Body of pancreas (tissue), 4 donors: ENCODE measurements around the gene PEF1. TPM values are rescaled to one million over a fixed set of nuclear protein-coding genes. Genes with fewer than 3 reads are reported as not detected.
A peak's percentile ranks its signal among the peaks of the same experiment; 100 is the strongest.

Experiments
- ATAC-seq: fragments of 150-250 bp; one replicate; pipeline ENCODE4 v1.9.1; 2016
- DNase-seq, 4 donors: peaks; one replicate each; pipeline ENCODE4 v3.0.0-alpha.2; 2019
- H3K27ac ChIP-seq, 4 donors: fragments of 200-600 bp; sonication (generic); 1 replicate in 3 of 4; 2 replicates in 1 of 4; pipeline versions ENCODE4 v1.5.1 to v1.6.1; 2016 to 2019; ENCODE audit warnings: mild to moderate bottlenecking in 1 of 4, mixed read lengths in 1 of 4, moderate library complexity in 1 of 4
- H3K27me3 ChIP-seq, 2 donors: fragments of 200-600 bp; sonication (generic); one replicate each; pipeline ENCODE4 v1.6.0; 2016; ENCODE audit warnings: mild to moderate bottlenecking in 1 of 2
- H3K36me3 ChIP-seq, 2 donors: fragments of 200-600 bp; sonication (generic); replicated peaks in 1 of 2; 2 replicates each; pipeline ENCODE4 v1.5.1; 2016; ENCODE audit warnings: low read depth in 2 of 2; ENCODE audit not compliant: insufficient read depth in 1 of 2
- H3K4me1 ChIP-seq: fragments of 200-600 bp; sonication (generic); one replicate; pipeline ENCODE4 v1.6.0; 2016
- H3K4me3 ChIP-seq, 2 donors: fragments of 200-600 bp; sonication (generic); 1 replicate in 1 of 2; 2 replicates in 1 of 2; pipeline ENCODE4 v1.5.1; 2016 to 2019
- H3K9me3 ChIP-seq, 3 donors: fragments of 200-600 bp; sonication (generic); 1 replicate in 2 of 3; 2 replicates in 1 of 3; pipeline ENCODE4 v1.5.1; 2016
- CTCF ChIP-seq, 7 experiments: fragments of 450-650 bp in 4 of 7; fragments of 200-600 bp in 3 of 7; sonication (generic) in 3 of 7; IDR thresholded peaks; one replicate each; pipeline ENCODE4 v1.5.1; 2016 to 2019; ENCODE audit warnings: antibody characterized with exemption in 7 of 7
- POLR2A ChIP-seq, 3 donors: fragments of 450-650 bp; IDR thresholded peaks; one replicate each; pipeline ENCODE4 v1.6.1; 2016; ENCODE audit warnings: antibody characterized with exemption in 3 of 3, mild to moderate bottlenecking in 2 of 3
- WGBS, 2 donors: methylation state at CpG; one replicate each; pipeline ENCODE4 v1.1.5; 2017; 5-methylcytosine and 5-hydroxymethylcytosine counted together
- intact Hi-C: fragments of 100-400 bp; cut with DNase I; formaldehyde crosslinking; loops from one replicate; pipeline ENCODE4 v1.15.1; 2023
- total RNA-seq, 2 donors: library from RNA; depleted of rRNA; stranded (reverse); fragments of >200 nt; gene quantifications; one replicate each; pipeline ENCODE4 v1.1.0, GENCODE V29; 2016

PEF1 gene
- total RNA-seq, 2 donors from 2014 or later: 23.6 to 24.1 TPM

GRCh38 chr1:31617916-31618746, 26.5 kb downstream of the PEF1 start:
- H3K36me3 ChIP-seq: no peaks in the 10 kb centered on the region
- H3K27ac ChIP-seq: no peak overlapping the region
- DNase-seq (peak in 3 of 4 donors; percentile 31 to 60 (median 48)), ATAC-seq (peak; percentile 76)
- H3K27me3 ChIP-seq: peaks cover 0 to 5% of the 10 kb centered on the region in 2 donors
- H3K4me3 ChIP-seq: peak overlapping the region in 1 of 2 donors; percentile 20
- H3K4me1 ChIP-seq: peaks cover 9% of the 10 kb centered on the region
- 10 to 27% methylated on average over 7 to 47 of the region's 56 CpGs for WGBS, 2 donors
- intact Hi-C loops: no loop called here
- no peaks in the 10 kb centered on the region for H3K9me3 ChIP-seq
- TF ChIP-seq POLR2A (IDR thresholded peaks at IDR 0.05) (no peak), CTCF (IDR thresholded peaks at IDR 0.05) (peak; percentile 53 to 89 (median 63))

GRCh38 chr1:31617218-31617915, 27.3 kb downstream of the PEF1 start, which contains the start of gene HCRTR1:
Gene HCRTR1 (plus strand): TSS chr1:31617689. CDS start chr1:31619193, 1,504 bp downstream.
- no peak for DNase-seq
- peaks cover 0 to 5% of the 10 kb centered on the region in 2 donors for H3K27me3 ChIP-seq
- 25 to 35% methylated on average over 26 to 27 of the region's 48 CpGs for WGBS, 2 donors
- TF ChIP-seq CTCF (IDR thresholded peaks at IDR 0.05) (no peak), POLR2A (IDR thresholded peaks at IDR 0.05) (no peak)
- no peak for ATAC-seq
- H3K4me1 ChIP-seq: peaks cover 9% of the 10 kb centered on the region
- H3K36me3 ChIP-seq: no peaks in the 10 kb centered on the region
- no peaks in the 10 kb centered on the region for H3K9me3 ChIP-seq
- H3K4me3 ChIP-seq: peak within 1 kb of the TSS in 1 of 2 donors; percentile 20
- intact Hi-C loops: no loop called here
- H3K27ac ChIP-seq: no peak within 1 kb of the TSS

GRCh38 chr1:31615939-31616338, 28.7 kb downstream of the PEF1 start:
- H3K27ac ChIP-seq: no peak overlapping the region
- no peak overlapping the region for H3K4me3 ChIP-seq
- TF ChIP-seq CTCF (IDR thresholded peaks at IDR 0.05): no peak
- no peak for TF ChIP-seq POLR2A (IDR thresholded peaks at IDR 0.05)
- peaks cover 9% of the 10 kb centered on the region for H3K4me1 ChIP-seq
- no peaks in the 10 kb centered on the region for H3K9me3 ChIP-seq
- no peak for ATAC-seq
- 46 to 90% methylated on average over 2 of the region's 2 CpGs for WGBS, 2 donors
- DNase-seq: no peak
- peaks cover 0 to 5% of the 10 kb centered on the region in 2 donors for H3K27me3 ChIP-seq
- H3K36me3 ChIP-seq: no peaks in the 10 kb centered on the region
- intact Hi-C loops: no loop called here

- DNase-seq (no peak), ATAC-seq (no peak)
- Histone ChIP-seq H3K36me3 (no peaks in the 10 kb centered on the region), H3K4me3 (no peak overlapping the region), H3K4me1 (peaks cover 9% of the 10 kb centered on the region), H3K9me3 (no peaks in the 10 kb centered on the region), H3K27me3 (peaks cover 0 to 5% of the 10 kb centered on the region in 2 donors), H3K27ac (no peak overlapping the region)
- TF ChIP-seq CTCF (IDR thresholded peaks at IDR 0.05) (no peak), POLR2A (IDR thresholded peaks at IDR 0.05) (no peak)
- WGBS, 2 donors: 87 to 89% methylated on average over 5 to 6 of the region's 6 CpGs
- intact Hi-C loops: no loop called here
Measured at GRCh38 chr1:31615414-31615813, 29.3 kb downstream of the PEF1 start.
